GM19035 (cell line): ENCODE results near the gene FAS.

ENCODE experiments used
- ATAC-seq: cut with Tn5 transposase; IDR thresholded peaks from one replicate; pipeline ENCODE4 v1.9.1; 2021; ENCODE audit not compliant: unreplicated experiment

FAS gene

DNA sequence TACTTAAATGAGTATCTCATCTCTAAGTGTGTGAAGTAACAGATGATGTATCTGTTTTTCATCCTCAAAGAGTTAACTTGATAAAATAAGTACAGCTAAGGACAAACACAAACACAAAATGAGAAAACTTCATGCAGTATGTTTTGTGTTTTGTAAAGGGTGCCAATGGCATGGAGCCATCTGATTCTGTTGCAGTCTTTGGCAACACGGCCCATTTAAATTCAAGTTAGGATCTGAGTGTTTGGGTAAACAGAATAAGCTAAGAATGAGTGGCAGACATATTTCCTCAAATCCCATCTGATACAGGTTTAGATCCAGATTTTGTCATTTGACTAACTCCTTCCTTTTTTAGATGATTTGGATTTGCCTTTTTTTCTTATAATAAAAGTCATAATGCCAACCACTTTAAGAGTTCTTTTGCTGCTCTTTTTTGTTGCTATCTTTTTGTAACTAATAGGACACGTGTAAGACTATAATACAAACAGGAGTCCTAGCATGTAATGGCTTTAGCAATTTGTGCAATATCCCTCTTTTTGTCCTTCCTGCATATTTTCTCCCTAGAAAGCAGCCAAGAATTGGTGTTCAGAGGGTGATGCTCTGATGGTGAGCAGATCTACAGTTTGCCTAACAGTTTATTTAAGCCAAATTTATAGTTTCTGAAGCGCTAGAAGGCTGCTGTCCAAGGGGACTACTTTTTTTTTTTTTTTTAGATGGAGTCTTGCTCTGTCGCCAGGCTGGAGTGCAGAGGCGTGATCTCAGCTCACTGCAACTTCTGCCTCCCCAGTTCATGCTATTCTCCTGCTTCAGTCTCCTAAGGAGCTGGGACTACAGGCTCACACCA, 19.2 kb upstream of the FAS start:
- no peak for ATAC-seq

DNA sequence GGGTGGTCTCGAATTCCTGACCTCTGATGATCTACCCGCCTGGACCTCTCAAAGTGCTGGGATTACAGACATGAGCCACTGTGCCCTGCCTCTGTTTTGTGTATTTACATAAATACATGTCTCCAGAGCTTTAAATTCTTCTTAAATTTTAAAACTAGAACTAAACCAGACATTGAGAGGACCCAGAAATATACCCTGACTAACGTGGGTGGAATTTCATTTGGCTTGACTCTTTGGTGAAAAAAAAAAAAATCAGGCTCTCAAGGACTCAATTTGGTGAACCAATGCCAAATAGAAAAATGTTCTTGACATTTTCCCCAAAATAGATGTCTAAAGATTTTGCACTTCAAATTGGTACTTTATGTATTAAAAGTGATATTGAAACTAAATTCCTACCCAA, 16.6 kb upstream of the FAS start:
- no peak for ATAC-seq

- ATAC-seq = no peak
These were observed 15.9 kb upstream of the FAS start for GRCh38 chr10:88974446-88975376.

GRCh38 chr10:88975377-88975720, 15.2 kb upstream of the FAS start:
- ATAC-seq = no peak

DNA sequence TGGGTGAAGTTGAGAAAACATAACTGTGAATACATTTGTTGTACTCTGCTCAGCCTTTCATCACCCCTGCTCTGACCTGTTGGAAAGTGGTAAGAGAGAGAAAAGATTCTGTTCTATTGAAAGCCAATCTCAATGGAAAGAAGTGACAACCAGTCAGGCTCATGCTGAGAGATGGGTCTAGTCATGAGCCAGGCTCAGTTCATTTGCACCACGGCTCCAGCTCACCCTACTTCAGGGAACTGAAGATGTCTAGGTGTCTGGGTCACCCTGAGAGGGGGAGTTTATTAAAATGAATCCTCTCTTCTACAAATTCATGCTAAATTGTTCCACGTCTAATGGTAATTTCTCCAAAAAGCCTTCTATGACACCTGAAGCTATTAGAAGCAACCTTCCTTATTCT, 12.1 kb upstream of the FAS start:
- no peak for ATAC-seq

GRCh38 chr10:88979153-88979562, 11.4 kb upstream of the FAS start:
- no peak for ATAC-seq

GRCh38 chr10:88979603-88980002, 11.0 kb upstream of the FAS start:
- no peak for ATAC-seq

DNA sequence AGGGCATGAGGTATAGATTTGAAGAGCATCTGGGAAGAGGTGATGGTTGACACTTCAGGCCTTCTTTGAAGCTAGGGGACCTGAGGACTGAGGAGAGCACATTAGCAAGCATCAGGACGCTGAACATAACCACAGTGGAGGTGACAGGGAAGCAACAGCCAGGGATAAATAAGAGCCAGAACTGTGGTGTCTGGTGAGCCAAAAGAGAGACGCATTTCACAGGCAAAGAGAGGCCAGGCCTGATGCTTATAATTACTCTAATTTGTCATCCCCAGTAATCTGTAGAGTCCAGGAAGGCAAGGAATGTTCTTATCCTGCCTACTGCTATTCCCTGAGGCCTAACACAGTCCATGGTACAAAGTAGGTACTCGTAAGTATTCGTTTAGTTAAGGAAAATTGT, 10.4 kb upstream of the FAS start:
- ATAC-seq = no peak

GRCh38 chr10:88980800-88981199, 9.8 kb upstream of the FAS start:
- ATAC-seq = no peak

DNA sequence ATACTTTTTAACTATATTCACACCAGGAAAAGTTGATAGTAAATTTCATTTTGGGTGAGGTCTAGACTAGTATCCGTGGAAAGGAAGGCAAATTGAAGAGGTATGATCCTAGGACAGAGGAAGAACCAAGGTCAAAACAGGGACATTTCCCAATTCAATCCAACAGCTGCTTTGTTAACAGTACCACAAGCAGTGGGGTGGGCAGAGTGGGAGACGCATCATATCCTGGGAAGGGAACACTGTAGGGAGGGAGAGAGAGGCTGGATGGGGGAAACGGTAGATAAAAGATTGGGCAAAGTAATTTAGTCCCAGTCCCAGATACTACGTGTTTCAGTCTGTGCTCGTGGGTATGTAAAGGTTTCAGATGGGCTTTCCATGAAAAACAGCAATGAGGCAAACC, 9.2 kb upstream of the FAS start:
- ATAC-seq = no peak

DNA sequence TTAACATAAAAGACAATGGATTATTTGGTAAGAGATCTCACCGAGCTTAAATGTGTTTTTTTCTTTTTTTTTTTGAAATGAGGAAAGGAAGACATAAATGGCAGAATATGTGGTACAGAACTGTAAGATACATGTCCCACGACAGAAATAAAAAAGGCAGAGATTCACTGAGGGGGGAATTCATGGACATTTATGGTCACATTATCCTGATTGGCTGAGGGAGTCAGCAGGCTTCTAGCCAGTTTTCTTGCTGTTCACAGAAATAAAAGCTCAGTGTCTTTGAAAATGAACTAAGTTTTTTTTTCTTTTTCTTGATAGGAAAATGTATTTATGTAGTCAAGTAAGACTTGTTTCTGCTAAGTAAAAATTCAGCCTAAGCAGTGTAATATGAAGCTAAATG, 8.2 kb upstream of the FAS start:
- ATAC-seq = no peak

- ATAC-seq = no peak
These were observed 7.4 kb upstream of the FAS start for GRCh38 chr10:88983206-88983605.

GRCh38 chr10:88983939-88984338, 6.7 kb upstream of the FAS start:
- no peak for ATAC-seq

- ATAC-seq = no peak
These were observed 6.1 kb upstream of the FAS start for GRCh38 chr10:88984525-88984924.

DNA sequence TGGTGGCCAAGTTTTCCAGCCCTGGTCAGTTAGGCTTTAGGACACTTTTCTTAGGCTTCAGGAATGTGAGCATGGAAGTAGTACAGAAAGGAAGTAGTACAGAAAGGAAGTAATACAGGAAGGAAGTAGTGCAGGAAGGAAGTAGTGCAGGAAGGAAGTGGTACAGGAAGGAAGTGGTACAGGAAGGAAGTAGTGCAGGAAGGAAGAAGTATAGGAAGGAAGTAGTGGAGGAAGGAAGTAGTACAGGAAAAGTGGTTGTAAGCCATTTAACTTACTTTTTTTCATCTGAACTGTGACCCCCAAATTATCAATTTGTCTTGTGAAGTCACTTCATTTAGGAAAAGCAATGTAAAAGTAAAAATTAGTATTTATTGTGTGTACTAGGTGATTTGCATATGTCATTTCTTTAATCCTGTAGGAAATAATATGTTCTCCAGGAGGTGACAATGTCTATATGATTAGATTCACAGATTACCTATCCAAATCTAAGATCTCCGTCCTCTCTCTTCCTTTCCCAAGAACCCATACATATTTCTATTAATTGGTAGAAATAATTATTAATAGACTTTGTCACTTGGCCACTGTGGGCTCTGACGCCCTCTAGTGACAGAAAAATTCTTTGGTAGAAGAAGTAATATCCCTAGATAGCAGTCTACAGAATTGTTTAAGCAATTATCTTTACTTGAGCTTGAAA, 3.9 kb upstream of the FAS start:
- no peak for ATAC-seq

- ATAC-seq = no peak
These were observed 3.3 kb upstream of the FAS start for GRCh38 chr10:88987243-88987725.

DNA sequence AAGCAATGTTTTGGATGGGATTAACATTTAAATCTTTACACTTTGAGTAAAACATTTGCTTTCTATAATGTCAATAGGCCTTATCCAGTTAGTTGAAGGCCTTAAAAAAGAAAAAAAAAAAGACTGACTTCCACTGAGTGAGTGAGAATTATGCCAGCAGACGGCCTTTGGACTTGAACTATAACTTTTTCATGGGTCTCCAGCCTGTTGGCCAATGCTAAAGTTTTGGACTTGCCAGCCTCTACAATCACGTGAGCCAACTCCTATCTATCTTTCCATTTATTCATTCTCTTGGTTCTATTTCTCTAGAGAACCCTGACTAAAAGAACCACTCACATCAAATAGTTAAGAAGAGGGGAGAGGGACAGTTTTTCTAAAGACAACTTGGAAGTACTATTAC, 2.8 kb upstream of the FAS start:
- ATAC-seq = no peak

DNA sequence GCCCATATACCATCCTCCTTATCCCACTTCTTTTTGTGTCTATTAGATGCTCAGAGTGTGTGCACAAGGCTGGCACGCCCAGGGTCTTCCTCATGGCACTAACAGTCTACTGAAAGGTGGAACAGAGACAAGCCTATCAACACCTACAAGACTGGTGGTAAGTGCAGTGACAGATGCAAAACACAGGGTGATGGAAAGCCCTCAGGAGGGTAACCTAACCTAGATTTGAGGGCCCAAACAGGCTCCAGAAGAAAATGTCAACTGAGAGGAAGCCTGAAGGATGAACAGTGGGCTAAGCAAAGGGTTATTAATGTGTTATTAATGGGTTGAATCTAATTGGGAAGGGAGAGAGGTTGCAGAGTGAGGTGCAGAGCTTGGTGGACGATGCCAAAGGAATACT, 1.2 kb upstream of the FAS start:
- ATAC-seq = no peak

DNA sequence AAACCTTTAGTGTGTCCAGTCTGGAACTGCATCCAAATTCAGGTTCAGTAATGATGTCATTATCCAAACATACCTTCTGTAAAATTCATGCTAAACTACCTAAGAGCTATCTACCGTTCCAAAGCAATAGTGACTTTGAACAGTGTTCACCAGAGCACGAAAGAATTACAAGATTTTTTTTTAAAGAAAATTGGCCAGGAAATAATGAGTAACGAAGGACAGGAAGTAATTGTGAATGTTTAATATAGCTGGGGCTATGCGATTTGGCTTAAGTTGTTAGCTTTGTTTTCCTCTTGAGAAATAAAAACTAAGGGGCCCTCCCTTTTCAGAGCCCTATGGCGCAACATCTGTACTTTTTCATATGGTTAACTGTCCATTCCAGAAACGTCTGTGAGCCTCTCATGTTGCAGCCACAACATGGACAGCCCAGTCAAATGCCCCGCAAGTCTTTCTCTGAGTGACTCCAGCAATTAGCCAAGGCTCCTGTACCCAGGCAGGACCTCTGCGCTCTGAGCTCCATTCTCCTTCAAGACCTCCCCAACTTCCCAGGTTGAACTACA, 694 bp upstream of the FAS start:
- ATAC-seq = peak; percentile 3

GRCh38 chr10:88991161-88991898, 732 bp downstream of the FAS start:
- ATAC-seq = peak; percentile 45
